Measurements from ENCODE around the gene SLC5A12. TPM values are rescaled to one million over a fixed set of nuclear protein-coding genes. Genes with fewer than 3 reads are reported as not detected.
A peak's percentile ranks its signal among the peaks of the same experiment; 100 is the strongest.

The SLC5A12 gene, protein sequence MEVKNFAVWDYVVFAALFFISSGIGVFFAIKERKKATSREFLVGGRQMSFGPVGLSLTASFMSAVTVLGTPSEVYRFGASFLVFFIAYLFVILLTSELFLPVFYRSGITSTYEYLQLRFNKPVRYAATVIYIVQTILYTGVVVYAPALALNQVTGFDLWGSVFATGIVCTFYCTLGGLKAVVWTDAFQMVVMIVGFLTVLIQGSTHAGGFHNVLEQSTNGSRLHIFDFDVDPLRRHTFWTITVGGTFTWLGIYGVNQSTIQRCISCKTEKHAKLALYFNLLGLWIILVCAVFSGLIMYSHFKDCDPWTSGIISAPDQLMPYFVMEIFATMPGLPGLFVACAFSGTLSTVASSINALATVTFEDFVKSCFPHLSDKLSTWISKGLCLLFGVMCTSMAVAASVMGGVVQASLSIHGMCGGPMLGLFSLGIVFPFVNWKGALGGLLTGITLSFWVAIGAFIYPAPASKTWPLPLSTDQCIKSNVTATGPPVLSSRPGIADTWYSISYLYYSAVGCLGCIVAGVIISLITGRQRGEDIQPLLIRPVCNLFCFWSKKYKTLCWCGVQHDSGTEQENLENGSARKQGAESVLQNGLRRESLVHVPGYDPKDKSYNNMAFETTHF
- total RNA-seq (2022) (not detected in 2 replicates), Bru-seq, nascent RNA (not detected), BruChase-seq, experiment 1, labeled RNA remaining after a 6-hour chase (percentile 4 among the genes with signal in this experiment), BruChase-seq, experiment 2, labeled RNA remaining after a 2-hour chase (percentile 4 among the genes with signal in this experiment)
- long read RNA-seq = 0 reads

DNA sequence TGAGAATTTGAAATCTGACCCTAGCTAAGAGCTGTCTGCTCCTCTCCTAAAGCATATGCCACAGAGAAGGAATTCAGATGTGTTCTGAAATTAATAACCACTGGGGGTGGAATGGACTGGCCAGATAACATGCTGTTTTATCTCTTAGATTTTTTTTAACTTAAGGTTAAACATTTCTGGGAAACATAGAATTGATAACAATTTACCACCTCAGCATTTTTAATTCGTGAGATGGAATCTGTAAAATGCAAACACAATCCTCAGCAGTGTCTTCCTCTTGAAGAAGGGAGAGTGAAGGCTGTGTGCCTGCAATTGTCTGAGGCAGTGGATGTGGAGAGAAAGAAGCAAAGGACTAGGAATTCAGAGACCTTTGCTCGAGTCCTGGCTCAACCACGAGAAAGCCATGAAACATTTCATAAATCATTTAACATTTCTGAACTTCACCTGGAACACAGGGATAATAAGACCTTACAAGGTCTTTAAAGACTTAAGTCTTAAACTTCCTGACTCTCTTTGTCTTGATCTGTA lies at the start of gene SLC5A12:
TSS of gene SLC5A12 (minus strand) at position 113 of the 528 bp plus-strand sequence. CDS start 346 bp downstream, outside the sequence.
- Mint-ChIP-seq H3K27me3 (ENCODE audit: insufficient read depth, unreplicated experiment) (no peaks in the 10 kb centered on the region), H3K4me1 (ENCODE audit: insufficient read depth, unreplicated experiment) (no peaks in the 10 kb centered on the region), H3K36me3 (ENCODE audit: insufficient read depth, unreplicated experiment) (no peaks in the 10 kb centered on the region), H3K4me3 (ENCODE audit: unreplicated experiment) (no peak within 1 kb of the TSS), H3K27ac (ENCODE audit: low read depth, unreplicated experiment) (no peak within 1 kb of the TSS), H3K9me3 (ENCODE audit: unreplicated experiment) (no peaks in the 10 kb centered on the region)
- ChIA-PET CTCF (no interaction called here), POLR2A (no interaction called here)
- no peak for DNase-seq (ENCODE audit: unreplicated experiment)
- TF ChIP-seq, protein P1, sequence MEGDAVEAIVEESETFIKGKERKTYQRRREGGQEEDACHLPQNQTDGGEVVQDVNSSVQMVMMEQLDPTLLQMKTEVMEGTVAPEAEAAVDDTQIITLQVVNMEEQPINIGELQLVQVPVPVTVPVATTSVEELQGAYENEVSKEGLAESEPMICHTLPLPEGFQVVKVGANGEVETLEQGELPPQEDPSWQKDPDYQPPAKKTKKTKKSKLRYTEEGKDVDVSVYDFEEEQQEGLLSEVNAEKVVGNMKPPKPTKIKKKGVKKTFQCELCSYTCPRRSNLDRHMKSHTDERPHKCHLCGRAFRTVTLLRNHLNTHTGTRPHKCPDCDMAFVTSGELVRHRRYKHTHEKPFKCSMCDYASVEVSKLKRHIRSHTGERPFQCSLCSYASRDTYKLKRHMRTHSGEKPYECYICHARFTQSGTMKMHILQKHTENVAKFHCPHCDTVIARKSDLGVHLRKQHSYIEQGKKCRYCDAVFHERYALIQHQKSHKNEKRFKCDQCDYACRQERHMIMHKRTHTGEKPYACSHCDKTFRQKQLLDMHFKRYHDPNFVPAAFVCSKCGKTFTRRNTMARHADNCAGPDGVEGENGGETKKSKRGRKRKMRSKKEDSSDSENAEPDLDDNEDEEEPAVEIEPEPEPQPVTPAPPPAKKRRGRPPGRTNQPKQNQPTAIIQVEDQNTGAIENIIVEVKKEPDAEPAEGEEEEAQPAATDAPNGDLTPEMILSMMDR (IDR thresholded peaks at IDR 0.05; ENCODE audit: unreplicated experiment) = no peak
- BruUV-seq (replicated peaks) = no TSS peak
- intact Hi-C loops (cut with micrococcal nuclease) = no loop called here

DNA sequence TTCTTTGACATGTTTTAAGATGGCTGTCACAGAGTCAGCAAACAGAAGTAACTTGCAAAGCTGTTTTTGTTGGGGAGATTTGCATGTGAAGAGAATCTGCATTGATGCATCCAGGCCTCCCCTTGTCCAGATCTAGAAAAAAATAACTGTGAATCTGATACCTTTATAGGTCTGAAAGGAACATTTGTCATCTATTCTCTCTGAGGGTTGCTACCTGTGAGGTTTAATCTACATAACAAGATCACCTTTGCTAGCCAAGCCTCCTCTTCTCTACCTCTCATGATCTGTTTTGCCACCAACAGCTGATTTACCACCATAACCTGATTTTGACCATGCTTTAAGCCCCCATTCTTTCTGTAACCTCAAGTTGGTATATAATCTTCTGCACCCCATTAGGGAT lies 47.2 kb upstream of the SLC5A12 start:
- no TSS peak for BruUV-seq (replicated peaks)
- POLR2A ChIA-PET = no interaction called here
- H3K4me1 Mint-ChIP-seq (ENCODE audit: insufficient read depth, unreplicated experiment) = no peaks in the 10 kb centered on the region
- intact Hi-C loops (cut with micrococcal nuclease) = no loop called here
- TF ChIP-seq, protein P1 (IDR thresholded peaks at IDR 0.05; ENCODE audit: unreplicated experiment) = no peak
- CTCF ChIA-PET = interaction anchor here (0.7 kb wide), 1 partner anchor 1024 kb away, joined by 4 read pairs; no protein-coding TSS in a partner anchor
- no peaks in the 10 kb centered on the region for H3K9me3 Mint-ChIP-seq (ENCODE audit: unreplicated experiment)
- no peak for DNase-seq (ENCODE audit: unreplicated experiment)
- H3K27me3 Mint-ChIP-seq (ENCODE audit: insufficient read depth, unreplicated experiment) = no peaks in the 10 kb centered on the region
- H3K27ac Mint-ChIP-seq (ENCODE audit: low read depth, unreplicated experiment) = no peak overlapping the region
- no peaks in the 10 kb centered on the region for H3K36me3 Mint-ChIP-seq (ENCODE audit: insufficient read depth, unreplicated experiment)
- H3K4me3 Mint-ChIP-seq (ENCODE audit: unreplicated experiment) = no peak overlapping the region

DNA sequence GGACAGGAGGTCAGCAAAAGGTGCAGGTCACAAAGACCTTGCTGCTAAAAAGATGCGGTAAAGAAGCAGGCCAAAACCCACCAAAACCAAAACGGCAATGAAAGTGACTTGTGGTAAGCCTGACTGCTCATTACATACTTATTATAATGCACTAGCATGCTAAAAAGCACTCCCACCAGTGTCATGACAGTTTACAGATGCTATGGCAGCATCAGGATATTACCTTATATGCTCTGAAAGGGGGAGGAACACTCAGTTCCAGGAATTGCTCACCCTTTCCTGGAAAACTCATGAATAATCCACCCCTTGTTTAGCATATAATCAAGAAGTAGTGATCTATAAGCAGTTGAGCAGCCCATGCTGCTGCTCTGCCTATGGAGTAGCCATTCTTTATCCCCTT lies 45.2 kb upstream of the SLC5A12 start:
- H3K4me1 Mint-ChIP-seq (ENCODE audit: insufficient read depth, unreplicated experiment) = no peaks in the 10 kb centered on the region
- H3K27ac Mint-ChIP-seq (ENCODE audit: low read depth, unreplicated experiment) = no peak overlapping the region
- DNase-seq (ENCODE audit: unreplicated experiment) = no peak
- CTCF ChIA-PET = no interaction called here
- H3K4me3 Mint-ChIP-seq (ENCODE audit: unreplicated experiment) = no peak overlapping the region
- POLR2A ChIA-PET = no interaction called here
- H3K9me3 Mint-ChIP-seq (ENCODE audit: unreplicated experiment) = no peaks in the 10 kb centered on the region
- H3K36me3 Mint-ChIP-seq (ENCODE audit: insufficient read depth, unreplicated experiment) = no peaks in the 10 kb centered on the region
- no peaks in the 10 kb centered on the region for H3K27me3 Mint-ChIP-seq (ENCODE audit: insufficient read depth, unreplicated experiment)
- TF ChIP-seq, protein P1 (IDR thresholded peaks at IDR 0.05; ENCODE audit: unreplicated experiment) = no peak
- BruUV-seq (replicated peaks) = no TSS peak
- intact Hi-C loops (cut with micrococcal nuclease) = no loop called here

GRCh38 chr11:26765323-26765722 lies 43.5 kb upstream of the SLC5A12 start:
- Mint-ChIP-seq H3K36me3 (ENCODE audit: insufficient read depth, unreplicated experiment) (no peaks in the 10 kb centered on the region), H3K27ac (ENCODE audit: low read depth, unreplicated experiment) (no peak overlapping the region), H3K9me3 (ENCODE audit: unreplicated experiment) (no peaks in the 10 kb centered on the region), H3K4me1 (ENCODE audit: insufficient read depth, unreplicated experiment) (no peaks in the 10 kb centered on the region), H3K4me3 (ENCODE audit: unreplicated experiment) (no peak overlapping the region), H3K27me3 (ENCODE audit: insufficient read depth, unreplicated experiment) (no peaks in the 10 kb centered on the region)
- CTCF ChIA-PET = no interaction called here
- TF ChIP-seq, protein P1 (IDR thresholded peaks at IDR 0.05; ENCODE audit: unreplicated experiment) = no peak
- no TSS peak for BruUV-seq (replicated peaks)
- POLR2A ChIA-PET = interaction anchor here (0.6 kb wide), 1 partner anchor 565 kb away, joined by 3 read pairs; no protein-coding TSS in a partner anchor
- no peak for DNase-seq (ENCODE audit: unreplicated experiment)
- intact Hi-C loops (cut with micrococcal nuclease) = no loop called here
